SK-N-SH (cell line): Measurements from ENCODE around the gene ST8SIA3.

Experiments used
- CTCF ChIP-seq: fragments of 200-600 bp; sonication (generic); IDR thresholded peaks from 2 replicates; pipeline ENCODE4 v1.6.1; 2017; ENCODE audit warnings: antibody characterized with exemption, mild to moderate bottlenecking, moderate library complexity
- EZH2phosphoT487 ChIP-seq: fragments of 200-600 bp; sonication (generic); IDR thresholded peaks from 2 replicates; pipeline ENCODE4 v1.6.1; 2017; ENCODE audit warnings: low read depth, mixed run types, mild to moderate bottlenecking, antibody characterized with exemption, moderate library complexity, borderline replicate concordance
- FOXJ3 ChIP-seq: sonication (generic); formaldehyde crosslinking; IDR thresholded peaks from 2 replicates; pipeline ENCODE4 v1.5.1; 2020; ENCODE audit warnings: mild to moderate bottlenecking, missing genetic modification reagents
- GABPA ChIP-seq: IDR thresholded peaks from 2 replicates; pipeline ENCODE4 v1.4.0; 2012; ENCODE audit warnings: low read depth, mild to moderate bottlenecking
- MAX ChIP-seq: IDR thresholded peaks from 2 replicates; pipeline ENCODE4 v1.4.0; 2012; ENCODE audit warnings: low read depth
- NFIC ChIP-seq: IDR thresholded peaks from 2 replicates; pipeline ENCODE4 v1.4.0; 2012; ENCODE audit warnings: borderline replicate concordance
- TAF1 ChIP-seq: IDR thresholded peaks from 2 replicates; pipeline ENCODE4 v1.6.1; 2012; ENCODE audit warnings: low read depth, mild to moderate bottlenecking, low read length, moderate library complexity, borderline replicate concordance
- USF2 ChIP-seq: fragments of 150-350 bp; IDR thresholded peaks from 2 replicates; pipeline ENCODE4 v1.6.1; 2017; ENCODE audit warnings: antibody characterized with exemption, low read length, low read depth, borderline replicate concordance
- YY1 ChIP-seq: IDR thresholded peaks from 2 replicates; pipeline ENCODE4 v1.4.0; 2012; ENCODE audit warnings: low read depth, mild to moderate bottlenecking

- TF ChIP-seq USF2 (no peak), FOXJ3 (CRISPR knock-in tag) (no peak), YY1 (no peak), CTCF (no peak), NFIC (no peak), EZH2phosphoT487 (no peak), MAX (no peak), TAF1 (no peak), GABPA (no peak)
These were observed 31.8 kb upstream of the ST8SIA3 start for GRCh38 chr18:57320603-57321002.
